Stomach smooth muscle (tissue), 2 donors: ENCODE results near the gene OBSCN.

Source experiments
- H3K27ac ChIP-seq: one replicate; pipeline ENCODE4 v1.7.0; 2013; ENCODE audit warnings: mild to moderate bottlenecking, low read length, inconsistent platforms
- H3K27me3 ChIP-seq, 2 donors: one replicate each; pipeline ENCODE4 v1.7.0; 2013; ENCODE audit warnings: low read length in 2 of 2; ENCODE audit not compliant: insufficient read depth in 2 of 2, control insufficient read depth in 1 of 2
- H3K36me3 ChIP-seq, 2 donors: one replicate each; pipeline ENCODE4 v1.7.0; 2013; ENCODE audit warnings: low read length in 2 of 2; ENCODE audit not compliant: control insufficient read depth in 2 of 2, insufficient read depth in 2 of 2
- H3K4me1 ChIP-seq: one replicate; pipeline ENCODE4 v1.7.0; 2013; ENCODE audit warnings: low read length; ENCODE audit not compliant: control insufficient read depth, insufficient read depth
- H3K4me3 ChIP-seq, 2 donors: one replicate each; pipeline ENCODE4 v1.7.0; 2013; ENCODE audit warnings: low read length in 2 of 2
- H3K9ac ChIP-seq, 2 donors: one replicate each; pipeline ENCODE4 v1.7.0; 2013; ENCODE audit warnings: low read length in 2 of 2, mild to moderate bottlenecking in 1 of 2
- H3K9me3 ChIP-seq, 2 donors: one replicate each; pipeline ENCODE4 v1.7.0; 2013; ENCODE audit warnings: low read length in 2 of 2; ENCODE audit not compliant: control insufficient read depth in 2 of 2
- donor health status: healthy.
- donor health status: Pancreatic carcinoma.

Gene OBSCN

DNA sequence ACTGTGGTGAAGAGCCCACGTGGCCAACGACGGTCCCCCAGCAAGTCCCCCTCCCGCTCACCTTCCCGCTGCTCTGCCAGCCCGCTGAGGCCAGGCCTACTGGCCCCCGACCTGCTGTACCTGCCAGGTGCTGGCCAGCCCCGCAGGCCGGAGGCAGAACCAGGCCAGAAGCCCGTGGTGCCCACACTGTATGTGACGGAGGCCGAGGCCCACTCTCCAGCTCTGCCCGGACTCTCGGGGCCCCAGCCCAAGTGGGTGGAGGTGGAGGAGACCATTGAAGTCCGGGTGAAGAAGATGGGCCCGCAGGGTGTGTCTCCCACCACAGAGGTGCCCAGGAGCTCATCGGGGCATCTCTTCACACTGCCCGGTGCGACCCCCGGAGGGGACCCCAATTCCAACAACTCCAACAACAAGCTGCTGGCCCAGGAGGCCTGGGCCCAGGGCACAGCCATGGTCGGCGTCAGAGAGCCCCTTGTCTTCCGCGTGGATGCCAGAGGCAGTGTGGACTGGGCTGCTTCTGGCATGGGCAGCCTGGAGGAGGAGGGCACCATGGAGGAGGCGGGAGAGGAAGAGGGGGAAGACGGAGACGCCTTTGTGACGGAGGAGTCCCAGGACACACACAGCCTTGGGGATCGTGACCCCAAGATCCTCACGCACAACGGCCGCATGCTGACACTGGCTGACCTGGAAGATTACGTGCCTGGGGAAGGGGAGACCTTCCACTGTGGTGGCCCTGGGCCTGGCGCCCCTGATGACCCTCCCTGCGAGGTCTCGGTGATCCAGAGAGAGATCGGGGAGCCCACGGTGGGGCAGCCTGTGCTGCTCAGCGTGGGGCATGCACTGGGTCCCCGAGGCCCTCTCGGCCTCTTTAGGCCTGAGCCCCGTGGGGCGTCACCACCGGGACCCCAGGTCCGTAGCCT, 152.0 kb downstream of the OBSCN start:
- Histone ChIP-seq H3K9ac (no peak overlapping the region), H3K27me3 (peaks cover 0 to 3% of the 10 kb centered on the region in 2 donors), H3K4me3 (no peak overlapping the region), H3K4me1 (no peaks in the 10 kb centered on the region), H3K27ac (no peak overlapping the region), H3K9me3 (peaks cover 0 to 5% of the 10 kb centered on the region in 2 donors), H3K36me3 (no peaks in the 10 kb centered on the region)

GRCh38 chr1:228360533-228361313, 152.9 kb downstream of the OBSCN start:
- Histone ChIP-seq H3K36me3 (no peaks in the 10 kb centered on the region), H3K9me3 (peaks cover 0 to 5% of the 10 kb centered on the region in 2 donors), H3K27ac (no peak overlapping the region), H3K27me3 (peaks cover 0 to 6% of the 10 kb centered on the region in 2 donors), H3K9ac (no peak overlapping the region), H3K4me1 (no peaks in the 10 kb centered on the region), H3K4me3 (no peak overlapping the region)

- no peaks in the 10 kb centered on the region for H3K4me1 ChIP-seq
- H3K27ac ChIP-seq: no peak overlapping the region
- H3K27me3 ChIP-seq: peaks cover 0 to 6% of the 10 kb centered on the region in 2 donors
- H3K9ac ChIP-seq: no peak overlapping the region
- no peak overlapping the region for H3K4me3 ChIP-seq
- peaks cover 0 to 5% of the 10 kb centered on the region in 2 donors for H3K9me3 ChIP-seq
- H3K36me3 ChIP-seq: no peaks in the 10 kb centered on the region
Measured at GRCh38 chr1:228361314-228362140, 153.7 kb downstream of the OBSCN start.

GRCh38 chr1:228362141-228362883, 154.5 kb downstream of the OBSCN start:
- Histone ChIP-seq H3K9ac (no peak overlapping the region), H3K27me3 (peaks cover 3 to 11% of the 10 kb centered on the region in 2 donors), H3K27ac (no peak overlapping the region), H3K4me3 (no peak overlapping the region), H3K4me1 (no peaks in the 10 kb centered on the region), H3K9me3 (peaks cover 0 to 5% of the 10 kb centered on the region in 2 donors), H3K36me3 (no peaks in the 10 kb centered on the region)

DNA sequence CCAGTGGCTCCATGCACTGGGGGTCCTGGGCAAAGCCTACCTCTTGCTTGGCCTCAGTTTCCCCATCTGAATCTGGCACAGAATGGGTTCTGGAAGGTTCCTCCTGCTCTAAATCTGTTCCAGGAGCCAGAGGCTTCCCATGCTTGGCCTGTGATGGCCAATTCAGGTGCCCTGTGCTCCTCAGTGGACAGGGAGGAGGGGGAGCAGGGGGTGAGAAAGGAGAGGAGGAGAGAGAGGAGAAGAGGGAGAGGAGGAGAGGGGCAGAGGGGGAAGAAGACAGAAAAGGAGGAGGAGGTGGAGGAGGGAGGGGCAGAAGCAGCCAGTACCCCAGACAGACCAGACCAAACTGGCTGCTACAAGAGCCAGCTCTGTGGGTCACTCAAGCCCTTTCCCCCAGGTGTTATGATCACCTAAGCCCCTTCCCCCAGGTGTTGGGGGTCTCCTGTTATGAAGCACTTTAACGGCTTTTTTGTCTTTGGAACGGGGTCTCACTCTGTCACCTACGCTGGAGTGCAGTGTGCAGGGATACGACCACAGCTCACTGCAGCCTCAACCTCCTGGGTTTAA, 155.1 kb downstream of the OBSCN start:
- no peak overlapping the region for H3K4me3 ChIP-seq
- H3K27ac ChIP-seq: no peak overlapping the region
- H3K36me3 ChIP-seq: no peaks in the 10 kb centered on the region
- H3K4me1 ChIP-seq: no peaks in the 10 kb centered on the region
- peaks cover 3 to 11% of the 10 kb centered on the region in 2 donors for H3K27me3 ChIP-seq
- H3K9me3 ChIP-seq: peaks cover 0 to 5% of the 10 kb centered on the region in 2 donors
- H3K9ac ChIP-seq: no peak overlapping the region

GRCh38 chr1:228363686-228364067, 155.8 kb downstream of the OBSCN start:
- no peak overlapping the region for H3K9ac ChIP-seq
- no peak overlapping the region for H3K27ac ChIP-seq

DNA sequence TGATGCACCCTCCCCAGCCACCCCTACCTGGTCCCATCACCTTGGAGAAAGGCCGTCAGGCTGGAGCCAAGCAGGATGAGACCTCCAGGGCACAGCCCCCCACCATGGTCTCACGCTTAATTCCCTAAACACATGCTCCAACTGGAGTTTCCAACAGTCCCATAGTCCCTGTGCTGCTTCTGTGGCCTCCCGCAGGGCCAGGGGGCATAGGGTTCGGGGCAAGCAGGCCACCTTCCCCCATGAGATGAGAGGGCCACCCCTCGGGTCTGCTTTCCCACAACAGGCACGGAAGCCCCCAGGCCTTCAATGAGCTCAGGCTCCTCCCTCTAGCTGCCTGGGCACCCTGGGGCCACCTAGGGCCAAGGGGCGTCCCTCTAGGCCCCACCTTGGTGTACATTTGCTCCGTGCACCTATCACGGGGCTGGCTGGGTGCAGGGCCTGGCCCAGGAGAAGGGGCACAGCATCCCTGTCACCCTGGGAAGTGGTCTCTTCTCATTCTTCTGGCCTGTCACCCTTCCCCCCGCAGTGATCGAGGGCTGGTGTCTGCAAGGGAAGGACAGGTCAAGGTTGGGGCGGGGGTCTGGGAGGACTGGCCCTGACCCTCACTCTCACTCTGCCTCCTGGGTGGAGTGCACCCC, 156.3 kb downstream of the OBSCN start:
- H3K36me3 ChIP-seq: no peaks in the 10 kb centered on the region
- no peaks in the 10 kb centered on the region for H3K4me1 ChIP-seq
- H3K27me3 ChIP-seq: peaks cover 6 to 18% of the 10 kb centered on the region in 2 donors
- no peak overlapping the region for H3K4me3 ChIP-seq
- H3K27ac ChIP-seq: no peak overlapping the region
- H3K9ac ChIP-seq: no peak overlapping the region
- no peaks in the 10 kb centered on the region for H3K9me3 ChIP-seq

More at GRCh38 chr1:228363686-228364067, 155.8 kb downstream of the OBSCN start:
- Histone ChIP-seq H3K27me3 (peaks cover 4 to 15% of the 10 kb centered on the region in 2 donors), H3K36me3 (no peaks in the 10 kb centered on the region), H3K4me3 (no peak overlapping the region), H3K4me1 (no peaks in the 10 kb centered on the region), H3K9me3 (peaks cover 0 to 2% of the 10 kb centered on the region in 2 donors)

GRCh38 chr1:228364706-228365213, 156.9 kb downstream of the OBSCN start:
- no peaks in the 10 kb centered on the region for H3K4me1 ChIP-seq
- H3K9ac ChIP-seq: no peak overlapping the region
- H3K36me3 ChIP-seq: no peaks in the 10 kb centered on the region
- peaks cover 6 to 18% of the 10 kb centered on the region in 2 donors for H3K27me3 ChIP-seq
- H3K4me3 ChIP-seq: no peak overlapping the region
- no peak overlapping the region for H3K27ac ChIP-seq
- no peaks in the 10 kb centered on the region for H3K9me3 ChIP-seq

DNA sequence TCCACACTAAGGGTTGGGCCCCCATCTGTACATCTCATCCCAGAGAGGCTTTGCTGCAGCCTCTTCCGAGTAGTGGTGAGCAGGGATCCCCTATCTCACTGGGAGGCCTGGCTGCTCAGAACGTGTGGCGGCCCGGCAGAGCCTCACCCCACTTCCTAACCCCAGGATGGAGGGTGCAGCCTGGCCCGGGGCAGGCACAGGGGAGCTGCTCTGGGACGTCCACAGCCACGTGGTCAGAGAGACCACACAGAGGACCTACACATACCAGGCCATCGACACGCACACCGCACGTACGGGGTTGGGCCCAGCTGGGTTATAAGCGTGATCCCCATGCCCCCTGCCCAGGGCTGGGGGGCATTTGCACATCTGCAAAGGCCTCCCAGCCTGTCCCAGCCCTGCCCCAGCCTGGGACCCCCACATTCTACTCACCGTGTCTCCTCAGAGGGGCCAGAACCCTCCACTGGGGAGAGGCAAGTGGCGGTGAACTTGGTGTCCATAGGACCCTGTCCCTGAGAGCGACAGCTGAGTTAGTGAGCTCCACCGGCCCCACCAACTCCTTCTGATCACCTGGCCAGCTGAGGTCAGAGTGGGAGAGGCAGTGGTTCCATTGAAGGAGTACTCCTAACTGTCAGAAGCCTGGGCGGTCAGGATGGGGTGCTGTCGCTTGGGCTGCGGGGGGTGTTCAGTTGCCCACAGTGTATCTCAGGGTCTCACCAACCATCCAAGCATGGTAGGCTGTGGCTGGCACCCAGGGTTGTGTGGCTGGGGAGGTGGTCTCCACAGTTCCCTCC, 157.6 kb downstream of the OBSCN start:
- Histone ChIP-seq H3K9me3 (no peaks in the 10 kb centered on the region), H3K4me3 (no peak overlapping the region), H3K27ac (no peak overlapping the region), H3K9ac (no peak overlapping the region), H3K27me3 (peaks cover 6 to 18% of the 10 kb centered on the region in 2 donors), H3K36me3 (no peaks in the 10 kb centered on the region), H3K4me1 (no peaks in the 10 kb centered on the region)
